Activated CD4-positive, alpha-beta T cell treated with anti-CD3 and anti-CD28 coated beads for 4 hours (primary cell): Measurements from ENCODE around the gene LEP.
"Not testable (repeated sequence)": the region's sequence is repeated elsewhere in the genome, so short reads cannot be mapped to it uniquely, and the experiment has no call there.

ENCODE experiments used
- DNase-seq, 2 donors: peaks; one replicate each; pipeline ENCODE4 v3.0.0-alpha.2; 2020

The LEP gene

GRCh38 chr7:128278366-128278765 lies 37.3 kb downstream of the LEP start:
- DNase-seq: no peak

- no peak for DNase-seq
These were observed 38.1 kb downstream of the LEP start for GRCh38 chr7:128279124-128279713.

- DNase-seq: not testable (repeated sequence)
These were observed 39.4 kb downstream of the LEP start for GRCh38 chr7:128280451-128280850.

- no peak for DNase-seq
These were observed 40.7 kb downstream of the LEP start for GRCh38 chr7:128281605-128282380.

- DNase-seq: no peak
These were observed 43.0 kb downstream of the LEP start for GRCh38 chr7:128284102-128284501.

- DNase-seq: no peak
These were observed 46.5 kb downstream of the LEP start for GRCh38 chr7:128287556-128287955.

- not testable (repeated sequence) for DNase-seq
These were observed 56.9 kb downstream of the LEP start for GRCh38 chr7:128298004-128298403.

GRCh38 chr7:128299109-128299607 lies 58.1 kb downstream of the LEP start:
- DNase-seq: no peak

GRCh38 chr7:128302139-128302538 lies 61.1 kb downstream of the LEP start:
- no peak for DNase-seq

- DNase-seq: no peak
These were observed 62.1 kb downstream of the LEP start for GRCh38 chr7:128303133-128303532.

- no peak for DNase-seq
These were observed 62.6 kb downstream of the LEP start for GRCh38 chr7:128303643-128304042.

- no peak for DNase-seq
These were observed 63.1 kb downstream of the LEP start for GRCh38 chr7:128304212-128304611.

GRCh38 chr7:128307061-128307460 lies 66.0 kb downstream of the LEP start:
- no peak for DNase-seq
